ENCODE measurements around the gene TTF2.
"Not testable (repeated sequence)": the region's sequence is repeated elsewhere in the genome, so short reads cannot be mapped to it uniquely, and the experiment has no call there.

The TTF2 gene

DNA sequence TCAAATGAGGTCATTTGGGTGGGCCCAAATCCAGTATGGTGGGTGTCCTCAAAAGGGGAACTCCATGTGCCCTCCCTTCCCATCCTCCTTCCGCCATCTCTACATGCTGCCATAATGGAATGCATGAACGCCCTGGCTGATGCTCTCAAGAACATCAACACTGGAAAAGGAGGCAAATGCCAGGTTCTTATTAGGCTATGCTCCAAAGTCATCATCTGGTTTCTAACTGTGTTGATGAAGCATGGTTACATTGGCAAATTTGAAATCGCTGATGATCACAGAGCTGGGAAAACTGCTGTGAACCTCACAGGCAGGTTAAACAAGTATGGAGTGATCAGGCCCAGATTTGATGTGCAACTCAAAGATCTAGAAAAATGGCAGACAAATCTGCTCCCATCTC lies 78.0 kb downstream of the TTF2 start:
- Mint-ChIP-seq H3K4me3 (no peak overlapping the region), H3K27ac (no peak overlapping the region), H3K36me3 (no peaks in the 10 kb centered on the region), H3K4me1 (no peaks in the 10 kb centered on the region), H3K9me3 (no peaks in the 10 kb centered on the region)
- ATAC-seq (no peak), DNase-seq (ENCODE audit: low spot score in 2 of 2) (no peak)

DNA sequence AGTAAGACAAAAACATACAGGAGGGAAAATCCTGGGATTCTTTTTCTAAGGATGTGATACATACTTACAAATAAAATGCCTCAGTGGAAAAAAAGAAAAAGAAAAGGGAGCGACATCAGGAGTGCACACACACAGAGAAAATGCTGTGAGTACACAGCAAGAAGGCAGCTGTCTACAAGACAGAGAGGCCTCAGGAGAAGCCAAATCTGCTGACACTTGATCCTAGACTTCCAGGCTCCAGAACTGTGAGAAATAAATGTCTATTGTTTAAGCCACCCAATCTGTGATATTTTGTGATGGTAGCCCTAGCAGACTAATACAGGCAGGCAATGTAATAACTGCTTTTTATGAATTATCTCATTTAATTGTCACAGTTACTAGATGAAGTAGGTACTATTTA lies 78.4 kb downstream of the TTF2 start:
- Mint-ChIP-seq H3K4me1 (no peaks in the 10 kb centered on the region), H3K36me3 (no peaks in the 10 kb centered on the region), H3K4me3 (no peak overlapping the region), H3K9me3 (no peaks in the 10 kb centered on the region), H3K27ac (no peak overlapping the region)
- ATAC-seq (no peak), DNase-seq (ENCODE audit: low spot score in 2 of 2) (no peak)

DNA sequence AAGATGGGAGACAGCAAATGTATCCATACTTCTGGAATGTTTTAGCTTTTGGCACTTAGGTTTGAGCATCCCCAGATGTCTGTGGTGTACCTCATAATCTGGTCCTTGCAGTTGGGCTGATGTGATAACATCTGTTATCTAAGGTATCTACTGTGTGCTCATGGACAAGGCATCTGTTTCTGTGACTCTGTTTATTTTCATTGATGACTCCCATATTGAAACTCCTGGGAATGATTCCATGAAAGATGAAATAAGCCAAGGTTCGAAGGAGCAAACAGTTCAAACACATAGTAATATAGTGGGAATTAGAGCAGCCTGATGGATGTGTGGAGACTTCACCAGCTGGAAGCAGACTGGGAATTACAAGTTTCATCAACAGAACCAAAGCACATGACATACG lies 82.1 kb downstream of the TTF2 start:
- Mint-ChIP-seq H3K36me3 (no peaks in the 10 kb centered on the region), H3K9me3 (no peaks in the 10 kb centered on the region), H3K27ac (no peak overlapping the region), H3K4me3 (no peak overlapping the region), H3K4me1 (no peaks in the 10 kb centered on the region)
- DNase-seq (ENCODE audit: low spot score in 2 of 2) = no peak
- no peak for ATAC-seq

- no peak for ATAC-seq
- Mint-ChIP-seq H3K4me1 (no peaks in the 10 kb centered on the region), H3K9me3 (no peaks in the 10 kb centered on the region), H3K36me3 (no peaks in the 10 kb centered on the region), H3K27ac (no peak overlapping the region), H3K4me3 (no peak overlapping the region)
- no peak for DNase-seq (ENCODE audit: low spot score in 2 of 2)
These were observed 83.0 kb downstream of the TTF2 start for GRCh38 chr1:117143172-117143571.

DNA sequence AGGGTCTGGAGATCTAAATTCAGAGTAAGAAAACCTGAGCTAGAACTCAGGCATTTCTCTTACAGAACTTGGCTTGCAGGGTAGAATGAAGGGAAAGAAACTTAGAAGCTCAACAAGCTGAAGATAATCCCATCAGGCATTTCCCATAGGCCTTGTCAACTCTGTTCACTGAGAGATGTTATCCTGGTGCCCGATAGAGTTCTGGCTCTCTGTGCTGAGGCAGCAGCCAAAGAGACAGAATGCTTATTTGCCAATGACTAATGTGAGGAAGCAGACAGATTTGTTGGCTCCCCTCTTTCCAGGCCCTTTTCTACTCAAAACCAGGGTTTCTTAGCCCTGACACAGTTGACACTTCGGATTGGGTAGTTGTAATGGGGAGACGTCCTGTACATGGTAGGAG lies 83.7 kb downstream of the TTF2 start:
- Mint-ChIP-seq H3K27ac (no peak overlapping the region), H3K4me1 (no peaks in the 10 kb centered on the region), H3K36me3 (no peaks in the 10 kb centered on the region), H3K4me3 (no peak overlapping the region), H3K9me3 (no peaks in the 10 kb centered on the region)
- ATAC-seq = no peak
- no peak for DNase-seq (ENCODE audit: low spot score in 2 of 2)

GRCh38 chr1:117146072-117146471 lies 85.9 kb downstream of the TTF2 start:
- no peaks in the 10 kb centered on the region for H3K36me3 Mint-ChIP-seq
- no peak for ATAC-seq
- H3K4me1 Mint-ChIP-seq = no peaks in the 10 kb centered on the region
- no peaks in the 10 kb centered on the region for H3K9me3 Mint-ChIP-seq
- H3K4me3 Mint-ChIP-seq = no peak overlapping the region
- no peak overlapping the region for H3K27ac Mint-ChIP-seq
- no peak for DNase-seq (ENCODE audit: low spot score in 2 of 2)

DNA sequence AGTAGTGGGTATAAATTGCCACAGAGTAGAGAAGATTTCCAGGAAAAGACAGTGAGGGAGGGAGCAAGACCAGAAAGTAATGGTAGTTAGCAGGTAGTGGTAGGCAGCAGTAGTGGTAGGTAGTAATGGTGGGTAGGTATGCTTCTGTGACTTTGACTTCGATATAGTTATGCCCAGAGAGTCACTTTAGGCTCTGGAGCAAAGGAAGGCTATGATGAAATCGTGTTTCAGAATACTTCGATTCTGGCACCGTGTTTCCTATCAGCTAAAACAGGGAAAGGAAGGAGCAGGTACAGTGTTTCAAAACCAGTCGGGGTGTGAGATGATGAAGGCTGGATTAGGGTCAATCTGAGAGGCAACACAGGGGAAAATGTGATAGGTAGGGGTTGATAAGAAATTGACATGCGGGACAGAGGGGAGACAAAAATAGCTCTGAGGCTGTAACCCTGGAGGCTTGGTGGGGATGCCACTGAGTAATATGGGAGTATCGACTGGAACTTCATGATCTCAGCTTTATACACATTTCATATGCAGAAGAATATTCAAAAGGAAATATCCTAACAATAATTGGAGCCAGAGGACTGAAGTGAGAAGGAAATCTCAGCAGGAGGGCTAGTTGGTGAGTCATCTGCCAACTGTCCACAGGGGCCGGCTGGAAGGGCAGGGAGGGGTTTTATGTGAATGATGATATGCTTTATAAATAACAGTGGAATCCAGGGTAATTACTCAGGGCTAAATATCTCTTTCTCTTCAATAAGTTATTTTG lies 86.6 kb downstream of the TTF2 start:
- Mint-ChIP-seq H3K27ac (no peak overlapping the region), H3K9me3 (no peaks in the 10 kb centered on the region), H3K4me3 (no peak overlapping the region), H3K4me1 (no peaks in the 10 kb centered on the region), H3K36me3 (no peaks in the 10 kb centered on the region)
- no peak for ATAC-seq
- no peak for DNase-seq (ENCODE audit: low spot score in 2 of 2)

- ATAC-seq (no peak), DNase-seq (ENCODE audit: low spot score in 2 of 2) (no peak)
- Mint-ChIP-seq H3K27ac (no peak overlapping the region), H3K4me3 (no peak overlapping the region), H3K9me3 (no peaks in the 10 kb centered on the region), H3K36me3 (no peaks in the 10 kb centered on the region), H3K4me1 (no peaks in the 10 kb centered on the region)
These were observed 87.3 kb downstream of the TTF2 start for GRCh38 chr1:117147341-117147831.

DNA sequence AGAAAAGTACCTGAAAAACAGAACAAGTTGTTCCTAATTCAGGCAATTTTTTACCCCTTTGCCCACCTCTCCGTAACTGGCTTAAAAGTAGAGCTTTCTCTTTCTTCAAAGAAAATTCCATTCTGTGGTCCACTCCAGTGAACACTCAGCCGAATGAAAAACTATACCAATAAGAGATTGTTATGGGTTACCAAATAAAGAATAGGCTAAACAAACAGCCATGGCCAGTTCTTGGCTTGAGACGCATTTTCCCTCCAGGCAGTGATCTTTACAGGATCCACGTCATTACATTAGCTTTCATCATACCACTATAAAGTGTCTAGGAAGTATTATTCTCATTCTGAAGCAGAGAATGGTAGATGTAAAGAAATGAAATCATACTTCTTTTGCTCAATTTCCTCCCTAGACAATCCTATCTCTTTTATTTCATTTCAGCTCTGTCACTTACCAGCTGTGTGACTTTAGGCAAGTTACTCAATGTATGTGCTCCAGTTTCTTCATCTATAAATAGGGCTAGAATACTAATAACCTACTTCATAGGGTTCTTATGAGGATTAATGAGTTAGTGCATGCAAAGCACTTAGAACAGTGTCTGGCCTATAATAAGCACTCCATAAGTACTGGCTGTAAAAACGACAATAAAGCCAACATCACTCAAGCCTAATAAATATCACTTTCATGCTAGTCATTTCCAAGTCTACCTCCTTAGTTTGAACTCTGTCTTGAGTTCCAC lies 87.9 kb downstream of the TTF2 start:
- Mint-ChIP-seq H3K4me1 (no peaks in the 10 kb centered on the region), H3K4me3 (no peak overlapping the region), H3K27ac (no peak overlapping the region), H3K9me3 (no peaks in the 10 kb centered on the region), H3K36me3 (no peaks in the 10 kb centered on the region)
- no peak for ATAC-seq
- no peak for DNase-seq (ENCODE audit: low spot score in 2 of 2)

- H3K4me3 Mint-ChIP-seq = no peak overlapping the region
- no peak for DNase-seq (ENCODE audit: low spot score in 2 of 2)
- ATAC-seq = no peak
- H3K36me3 Mint-ChIP-seq = no peaks in the 10 kb centered on the region
- H3K9me3 Mint-ChIP-seq = no peaks in the 10 kb centered on the region
- H3K4me1 Mint-ChIP-seq = no peaks in the 10 kb centered on the region
- H3K27ac Mint-ChIP-seq = no peak overlapping the region
These were observed 90.2 kb downstream of the TTF2 start for GRCh38 chr1:117150316-117150715.

DNA sequence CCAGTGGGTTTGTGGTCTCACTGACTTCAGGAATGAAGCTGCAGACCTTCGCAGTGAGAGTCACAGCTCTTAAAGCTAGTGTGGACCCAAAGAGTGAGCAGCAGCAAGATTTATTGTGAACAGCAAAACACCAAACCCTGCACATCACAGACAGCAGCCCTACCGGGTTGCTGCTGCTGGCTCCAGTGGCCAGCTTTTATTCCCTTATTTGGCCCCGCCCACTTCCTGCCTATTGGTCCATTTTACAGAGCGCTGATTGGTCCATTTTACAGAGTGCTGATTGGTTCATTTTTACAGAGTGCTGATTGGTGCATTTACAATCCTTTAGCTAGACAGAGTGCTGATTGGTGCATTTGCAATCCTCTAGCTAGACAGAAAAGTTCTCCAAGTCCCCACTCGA lies 91.2 kb downstream of the TTF2 start:
- DNase-seq (ENCODE audit: low spot score in 2 of 2); H3K9me3 Mint-ChIP-seq; H3K4me3 Mint-ChIP-seq; H3K36me3 Mint-ChIP-seq; ATAC-seq; H3K4me1 Mint-ChIP-seq; H3K27ac Mint-ChIP-seq: not testable (repeated sequence)

All from stimulated activated effector memory CD8-positive, alpha-beta T cell treated with anti-CD3 and anti-CD28 coated beads, Interleukin-12 subunit alpha, Interleukin-12 subunit beta, amount 100 ng/mL, for 72 hours (primary cell).